Measurements from ENCODE around the gene TMEM184A. TPM values are rescaled to one million over a fixed set of nuclear protein-coding genes. Genes with fewer than 3 reads are reported as not detected.
A peak's percentile ranks its signal among the peaks of the same experiment; 100 is the strongest.

Gene TMEM184A
- total and polyA plus RNA-seq, 2 of the 8 experiments (the other 6 are each of a cell fraction or from before 2014, with no cell fraction given): 1.8 to 2.1 TPM

DNA sequence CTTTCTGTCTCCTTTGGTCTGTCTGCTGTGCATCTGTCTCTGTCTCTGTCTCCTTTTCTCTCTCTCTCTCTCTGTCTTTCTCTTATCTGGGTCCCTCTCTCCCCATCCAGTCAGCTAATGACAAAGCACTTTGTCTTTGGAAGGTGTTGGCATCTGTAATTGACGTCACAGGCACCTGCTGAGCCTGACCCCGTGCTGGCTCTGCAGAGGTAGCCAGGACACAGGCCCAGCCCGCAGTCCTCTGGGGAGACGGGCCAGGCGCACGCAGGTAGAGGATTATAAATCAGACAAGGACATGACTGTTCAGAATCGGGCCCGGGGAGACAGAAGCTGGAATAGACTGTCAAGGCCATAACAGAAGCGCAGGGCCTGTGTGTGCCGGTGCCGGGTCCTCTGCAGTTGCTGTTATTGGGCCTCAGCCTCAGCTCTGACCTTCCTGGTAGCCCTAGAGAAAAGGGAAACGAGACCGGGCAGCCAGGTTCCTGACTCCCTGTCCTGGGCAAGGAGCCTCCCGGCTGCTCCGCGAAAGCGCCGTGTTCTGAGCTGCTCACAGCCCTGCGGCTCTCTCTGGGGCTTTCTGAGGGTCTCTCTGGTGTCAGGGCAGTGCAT, 24.5 kb upstream of the TMEM184A start:
- peak overlapping the region; percentile 98; the same call in 1 of the 2 replicates for H2BK20ac ChIP-seq (ENCODE audit: low read length)
- DNase-seq (ENCODE audit: low read depth in 1 of 2, low spot score in 2 of 2) (no peak), FAIRE-seq (no peak)
- 0 out of 4 replicates have a peak, but pooled peaks cover 0 to 3% of the 10 kb centered on the region in 2 experiments for H3K9me3 ChIP-seq (ENCODE audit: insufficient read depth in 2 of 2, low read depth in 1 of 2, low read length in 1 of 2)
- no peaks in the 10 kb centered on the region for H3K36me3 ChIP-seq (ENCODE audit: control insufficient read depth in 2 of 4, insufficient read depth in 4 of 4, low read length in 3 of 4)
- H3K18ac ChIP-seq (ENCODE audit: extremely low read depth, low read length): 0 out of 2 replicates have a peak overlapping the region, but pooled peaks have one; percentile 71
- H3K23ac ChIP-seq (ENCODE audit: insufficient read length): no peak overlapping the region
- no peak overlapping the region for H2BK120ac ChIP-seq (replicated peaks; ENCODE audit: low read depth, low read length)
- peaks cover 12 to 20% (median 13%) of the 10 kb centered on the region in 4 experiments for H3K4me1 ChIP-seq (replicated peaks in 1 of 4; ENCODE audit: control insufficient read depth in 3 of 4, insufficient read depth in 4 of 4, low read length in 3 of 4)
- no peak overlapping the region for H3K4ac ChIP-seq (replicated peaks; ENCODE audit: insufficient read length, low read depth, low read length)
- H3K4me3 ChIP-seq (ENCODE audit: extremely low read depth in 1 of 4, insufficient read depth in 2 of 4, low read depth in 3 of 4, low read length in 4 of 4): no peak overlapping the region
- H3K56ac ChIP-seq (replicated peaks; ENCODE audit: insufficient read length, low read depth, low read length): no peak overlapping the region
- H4K8ac ChIP-seq (ENCODE audit: extremely low read depth, insufficient read depth, low read length): no peak overlapping the region; the same call in 1 of the 2 replicates
- H3K79me2 ChIP-seq (ENCODE audit: control insufficient read depth in 1 of 2, insufficient read depth in 2 of 2, low read length in 2 of 2): no peaks in the 10 kb centered on the region
- H4K20me1 ChIP-seq (replicated peaks in 1 of 2; ENCODE audit: control insufficient read depth in 1 of 2, insufficient read depth in 2 of 2, low read length in 2 of 2): peaks cover 0 to 2% of the 10 kb centered on the region in 2 experiments
- H2BK15ac ChIP-seq (ENCODE audit: low read length): 0 out of 2 replicates have a peak overlapping the region, but pooled peaks have one; percentile 92
- no peak overlapping the region for H4K5ac ChIP-seq (ENCODE audit: insufficient read length, low read depth, low read length)
- H3K14ac ChIP-seq (ENCODE audit: insufficient read length): no peak overlapping the region
- H3K9ac ChIP-seq (replicated peaks in 1 of 4; ENCODE audit: extremely low read depth in 1 of 4, low read depth in 3 of 4, low read length in 3 of 4): no peak overlapping the region
- no peaks in the 10 kb centered on the region for H3K27me3 ChIP-seq (replicated peaks in 1 of 4; ENCODE audit: control insufficient read depth in 3 of 4, extremely low read depth in 1 of 4, insufficient read depth in 3 of 4, low read length in 3 of 4)
- 0 out of 4 replicates have a peak overlapping the region, but pooled peaks have one; percentile 2 to 49 for H3K4me2 ChIP-seq (ENCODE audit: insufficient read depth in 1 of 2, low read depth in 2 of 2, low read length in 2 of 2)
- peaks cover 14% of the 10 kb centered on the region; the same call in 1 of the 2 replicates for H3K23me2 ChIP-seq (ENCODE audit: low read depth, low read length)
- CTCF ChIA-PET (ENCODE audit: partially characterized antibody): interaction anchor here (0.8 to 1.9 kb wide), 9 partner anchors 10 to 580 kb away, joined by 3 to 9 read pairs (median 4); no protein-coding TSS in a partner anchor
- H2AK5ac ChIP-seq (ENCODE audit: low read depth, low read length): peak overlapping the region; percentile 95
- POLR2A ChIA-PET (ENCODE audit: partially characterized antibody): interaction anchor here (1.4 kb wide), 1 partner anchor 20 kb away, joined by 4 read pairs; no protein-coding TSS in a partner anchor
- no peaks in the 10 kb centered on the region; the same call in 1 of the 2 replicates for H3K79me1 ChIP-seq (ENCODE audit: low read depth, low read length)
- WGBS, 2 experiments (ENCODE audit: extremely low coverage in 1 of 2, insufficient coverage in 1 of 2, insufficient read length in 1 of 2, insufficient replicate concordance in 2 of 2, low coverage in 1 of 2, low lambda C conversion rate in 2 of 2, missing lambda C conversion rate in 1 of 2): 79% methylated on average over 19 of the region's 19 CpGs; no CpG with 5 or more reads in 1 of the 2 experiments
- no peak overlapping the region for H2AFZ ChIP-seq (ENCODE audit: low read length)
- peak overlapping the region; percentile 4 for H4K91ac ChIP-seq (replicated peaks; ENCODE audit: insufficient read length, low read length)
- peak overlapping the region; percentile 88; the same call in 1 of the 2 replicates for H2BK5ac ChIP-seq (ENCODE audit: low read depth, low read length)
- H2BK12ac ChIP-seq (ENCODE audit: low read depth, low read length): peak overlapping the region; percentile 97
- no peak overlapping the region for H3K27ac ChIP-seq (ENCODE audit: low read depth, low read length)
- 0 out of 2 replicates have a peak, but pooled peaks have one; percentile 24 for TF ChIP-seq TAF1 (IDR thresholded peaks at IDR 0.05; ENCODE audit: low read depth, low read length)
- TF ChIP-seq CREB1 (IDR thresholded peaks at IDR 0.05): peak; percentile 56; the same call in 1 of the 2 replicates
- TF ChIP-seq YY1 (IDR thresholded peaks at IDR 0.05; ENCODE audit: low read depth, low read length): no peak
- no peak for TF ChIP-seq BRCA1 (IDR thresholded peaks at IDR 0.05; ENCODE audit: low read depth, low read length)
- peak; percentile 18 for TF ChIP-seq TAF7 (optimal IDR thresholded peaks at IDR 0.05; ENCODE audit: borderline replicate concordance, low read depth, low read length)
- TF ChIP-seq BCL11A (IDR thresholded peaks at IDR 0.05; ENCODE audit: low read depth in 2 of 2, low read length in 2 of 2): no peak
- TF ChIP-seq POLR2A (IDR thresholded peaks at IDR 0.05; ENCODE audit: control extremely low read depth in 1 of 2, low read depth in 2 of 2, low read length in 2 of 2): no peak
- TF ChIP-seq CHD1 (IDR thresholded peaks at IDR 0.05; ENCODE audit: low read depth, low read length): no peak
- no peak for TF ChIP-seq ZNF274 (IDR thresholded peaks at IDR 0.05; ENCODE audit: borderline replicate concordance, extremely low read depth, low read length)
- peak; percentile 9; the same call in 1 of the 2 replicates for TF ChIP-seq MAFK (IDR thresholded peaks at IDR 0.05; ENCODE audit: low read depth, low read length)
- no peak for TF ChIP-seq USF2 (IDR thresholded peaks at IDR 0.05; ENCODE audit: low read length)
- TF ChIP-seq EGR1 (IDR thresholded peaks at IDR 0.05; ENCODE audit: borderline replicate concordance, low read depth, low read length): no peak
